OCI-LY1 (cell line): ENCODE results near the gene TOB1.

Experiments
- EZH2 ChIP-seq: fragments of 200-600 bp; sonication (generic), shearing (Covaris generic); IDR thresholded peaks from 2 replicates; pipeline ENCODE4 v1.8.0; 2017; ENCODE audit warnings: borderline replicate concordance, mixed run types, mild to moderate bottlenecking, antibody characterized with exemption, low read length, moderate library complexity, mixed read lengths
- TF ChIP-seq, protein P1 (sequence below): fragments of 200-600 bp; sonication (generic), shearing (Covaris generic); IDR thresholded peaks from 2 replicates; pipeline ENCODE4 v1.5.1; 2017; ENCODE audit warnings: mild to moderate bottlenecking, antibody characterized with exemption, low read length, moderate library complexity, mixed read lengths

DNA sequence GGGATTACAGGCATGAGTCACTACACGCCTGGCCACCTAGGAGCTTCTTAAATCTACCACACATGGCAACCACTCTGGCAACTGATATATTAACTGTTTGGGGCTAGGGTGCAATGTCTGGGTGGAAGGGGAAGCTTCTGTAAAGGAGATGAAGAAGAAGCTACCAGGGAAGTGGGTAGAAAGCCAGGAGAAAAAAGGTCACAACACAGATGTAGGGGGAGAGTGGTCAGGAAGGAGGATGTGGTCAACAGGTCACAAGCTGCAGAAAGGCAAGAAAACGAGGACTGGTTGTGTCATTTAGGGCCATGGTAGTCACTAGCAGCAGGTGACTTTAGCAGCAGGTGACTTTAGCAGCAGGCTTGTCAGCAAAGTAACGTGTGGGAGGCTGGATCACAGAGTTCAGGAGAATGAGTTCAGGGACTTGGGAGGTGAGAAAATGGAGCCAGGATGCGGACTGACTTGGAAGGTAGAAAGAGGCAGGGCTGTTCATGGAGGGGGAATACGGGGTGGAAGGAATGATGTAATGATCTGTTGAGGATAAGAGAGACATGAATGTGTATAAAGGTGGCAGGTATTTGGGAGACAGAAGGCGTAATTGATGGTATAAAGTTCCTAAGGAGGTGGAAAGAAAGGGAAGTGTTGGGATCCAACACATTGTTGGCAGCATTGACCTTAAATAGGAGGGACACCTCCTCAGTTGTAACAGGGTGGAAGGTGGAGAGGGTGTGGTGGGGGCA is 47.1 kb downstream of the TOB1 start:
- TF ChIP-seq, protein P1, sequence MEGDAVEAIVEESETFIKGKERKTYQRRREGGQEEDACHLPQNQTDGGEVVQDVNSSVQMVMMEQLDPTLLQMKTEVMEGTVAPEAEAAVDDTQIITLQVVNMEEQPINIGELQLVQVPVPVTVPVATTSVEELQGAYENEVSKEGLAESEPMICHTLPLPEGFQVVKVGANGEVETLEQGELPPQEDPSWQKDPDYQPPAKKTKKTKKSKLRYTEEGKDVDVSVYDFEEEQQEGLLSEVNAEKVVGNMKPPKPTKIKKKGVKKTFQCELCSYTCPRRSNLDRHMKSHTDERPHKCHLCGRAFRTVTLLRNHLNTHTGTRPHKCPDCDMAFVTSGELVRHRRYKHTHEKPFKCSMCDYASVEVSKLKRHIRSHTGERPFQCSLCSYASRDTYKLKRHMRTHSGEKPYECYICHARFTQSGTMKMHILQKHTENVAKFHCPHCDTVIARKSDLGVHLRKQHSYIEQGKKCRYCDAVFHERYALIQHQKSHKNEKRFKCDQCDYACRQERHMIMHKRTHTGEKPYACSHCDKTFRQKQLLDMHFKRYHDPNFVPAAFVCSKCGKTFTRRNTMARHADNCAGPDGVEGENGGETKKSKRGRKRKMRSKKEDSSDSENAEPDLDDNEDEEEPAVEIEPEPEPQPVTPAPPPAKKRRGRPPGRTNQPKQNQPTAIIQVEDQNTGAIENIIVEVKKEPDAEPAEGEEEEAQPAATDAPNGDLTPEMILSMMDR: no peak
- TF ChIP-seq EZH2: no peak
